Measurements from ENCODE around the gene TSPAN5.

The TSPAN5 gene

GRCh38 chr4:98516441-98517217, 141.8 kb downstream of the TSPAN5 start:
- no peak for DNase-seq (ENCODE audit: low spot score)

DNA sequence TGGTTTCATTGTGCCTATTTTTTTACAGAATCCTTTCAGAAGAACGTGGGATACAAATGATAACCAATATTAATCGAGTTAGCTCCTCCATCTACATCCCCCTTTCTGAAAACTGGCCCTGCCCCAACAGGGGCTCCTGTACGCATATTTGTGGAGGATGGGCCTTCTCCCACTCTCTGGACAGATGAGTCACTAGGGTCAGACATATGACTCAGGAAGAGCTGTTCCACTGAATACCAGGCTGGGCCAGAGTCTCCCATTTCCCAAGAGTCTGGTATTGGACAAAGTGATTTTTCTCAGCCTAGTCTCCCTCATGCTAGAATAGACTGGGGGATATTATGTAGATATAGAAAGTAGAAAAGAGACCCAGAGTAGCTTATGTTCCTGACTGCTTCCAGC, 142.4 kb downstream of the TSPAN5 start:
- peak; percentile 77 for DNase-seq (ENCODE audit: low spot score)

DNA sequence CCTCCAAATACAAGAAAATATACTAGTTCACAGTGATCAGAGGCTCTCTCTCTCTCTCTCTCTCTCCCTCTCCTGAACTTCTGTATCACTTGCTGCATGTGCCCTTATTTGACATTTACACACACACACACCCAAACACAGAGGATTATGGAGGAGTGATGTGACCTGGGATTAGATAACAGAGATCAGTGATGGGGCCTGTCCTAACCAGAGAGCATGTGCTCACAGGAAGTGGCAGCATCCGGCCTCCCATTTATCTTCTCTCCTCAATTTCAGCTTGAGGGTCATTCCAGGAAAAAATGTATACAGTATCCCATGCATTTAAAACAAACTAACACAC, 143.0 kb downstream of the TSPAN5 start:
- no peak for DNase-seq (ENCODE audit: low spot score)

DNA sequence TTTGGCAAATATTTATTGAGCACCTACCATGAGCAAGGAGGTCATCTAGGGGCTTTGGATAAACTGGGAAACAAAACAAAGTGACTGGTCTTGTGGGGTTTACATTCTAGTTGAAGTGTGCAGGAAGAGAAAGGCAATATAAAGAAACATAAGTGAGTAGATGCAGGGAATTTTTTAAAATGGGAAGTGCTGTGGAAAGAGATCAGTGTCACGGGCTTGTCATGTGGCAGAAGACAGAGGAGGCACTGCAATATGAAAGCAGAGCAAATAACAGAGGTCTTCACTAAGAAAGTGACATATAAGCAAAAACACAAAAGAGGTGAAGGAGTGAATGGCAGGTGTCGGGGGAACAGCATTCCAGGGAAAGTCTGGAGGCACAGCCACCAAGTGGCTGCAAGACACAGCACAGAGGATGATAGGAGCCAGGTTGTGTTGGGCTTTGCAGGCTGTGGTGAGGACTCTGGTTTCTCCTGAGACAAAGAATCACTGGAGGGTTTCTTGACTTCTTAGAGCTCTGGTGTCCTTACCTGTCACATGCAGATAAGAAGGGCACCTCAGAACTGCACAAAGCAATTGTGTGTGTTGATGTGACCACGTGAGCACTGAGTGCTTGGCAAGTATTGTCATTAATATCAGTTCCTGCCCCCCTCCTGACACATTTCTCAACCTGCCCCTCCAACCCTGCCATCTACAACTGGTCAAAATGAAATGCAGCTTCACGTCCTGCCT, 143.5 kb downstream of the TSPAN5 start:
- no peak for DNase-seq (ENCODE audit: low spot score)

- no peak for DNase-seq (ENCODE audit: low spot score)
These were observed 145.5 kb downstream of the TSPAN5 start for GRCh38 chr4:98512918-98513317.

- peak; percentile 66 for DNase-seq (ENCODE audit: low spot score)
These were observed 147.5 kb downstream of the TSPAN5 start for GRCh38 chr4:98510757-98511517.

DNA sequence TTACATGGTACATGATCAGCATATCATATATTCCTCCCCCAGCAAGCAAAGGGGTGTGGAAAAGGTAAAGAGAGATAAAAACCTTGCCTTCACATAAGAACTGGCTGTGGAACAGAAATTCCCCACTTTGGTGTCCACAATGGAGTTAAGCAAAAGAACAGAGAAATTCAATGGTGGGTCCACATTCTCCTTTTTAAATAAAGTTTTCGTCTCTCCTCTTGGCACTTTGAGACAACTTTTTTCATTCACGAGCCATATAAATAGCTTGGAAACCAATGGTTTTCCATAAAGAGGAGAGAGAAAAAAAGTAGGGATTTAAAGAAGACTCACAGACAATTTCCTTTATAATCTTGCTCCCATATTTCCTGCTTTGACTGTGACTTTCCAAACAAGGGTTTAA, 148.1 kb downstream of the TSPAN5 start:
- no peak for DNase-seq (ENCODE audit: low spot score)

GRCh38 chr4:98509721-98510120, 148.7 kb downstream of the TSPAN5 start:
- no peak for DNase-seq (ENCODE audit: low spot score)

DNA sequence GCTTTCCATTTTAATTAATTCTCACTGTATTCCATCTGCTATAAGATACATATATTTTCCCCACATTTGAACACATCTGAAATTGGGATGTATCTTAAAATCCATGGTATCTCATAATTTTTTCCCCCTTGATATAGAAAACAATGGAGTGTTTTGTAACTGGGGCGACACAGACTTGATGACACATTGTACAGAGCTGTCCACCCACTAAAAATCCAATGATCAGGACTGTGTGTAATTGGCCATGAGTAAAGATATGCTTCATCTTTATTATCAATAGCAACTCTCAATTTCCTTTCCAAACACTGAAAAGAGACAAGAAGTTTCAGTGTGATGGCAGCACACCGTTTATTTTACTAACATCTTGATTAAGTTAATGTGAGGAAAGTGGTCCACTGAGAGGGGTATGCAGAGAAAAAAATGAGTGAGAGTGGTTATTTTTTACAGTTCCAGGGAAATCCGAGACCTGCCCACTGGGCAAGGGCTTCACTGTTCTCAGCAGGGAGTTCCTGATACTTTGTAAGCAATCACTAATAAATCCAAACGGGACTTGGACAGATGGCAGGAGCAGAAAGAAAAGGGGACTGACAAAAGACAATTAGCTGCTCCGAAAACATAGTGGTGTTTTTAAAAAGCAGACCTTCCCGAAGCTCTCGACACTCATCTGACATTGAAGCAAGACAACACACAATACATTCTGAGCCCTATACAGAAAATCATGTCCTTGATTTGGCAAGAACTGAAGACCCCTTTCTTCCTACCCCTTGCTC, 149.4 kb downstream of the TSPAN5 start:
- DNase-seq (ENCODE audit: low spot score): peak; percentile 17

- no peak for DNase-seq (ENCODE audit: low spot score)
These were observed 150.2 kb downstream of the TSPAN5 start for GRCh38 chr4:98508248-98508647.

DNA sequence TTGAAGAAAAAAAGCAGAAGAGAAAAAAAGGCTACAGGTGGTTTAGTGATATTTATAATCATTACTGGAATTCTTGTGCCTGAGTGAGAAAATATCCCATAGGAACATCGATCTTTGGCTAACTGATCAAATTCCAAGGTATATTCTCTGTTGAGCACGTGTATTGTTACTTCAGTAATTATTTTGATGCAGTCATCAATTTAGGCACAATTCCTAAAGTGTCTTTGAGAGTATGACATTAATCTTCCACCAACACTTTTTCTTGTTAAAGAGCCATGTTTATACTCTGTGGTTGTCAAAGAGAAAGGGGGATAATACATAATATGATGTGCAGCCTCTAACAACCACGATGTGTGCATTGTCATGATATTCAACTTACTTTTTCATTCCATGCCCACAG, 151.1 kb downstream of the TSPAN5 start:
- no peak for DNase-seq (ENCODE audit: low spot score)

DNA sequence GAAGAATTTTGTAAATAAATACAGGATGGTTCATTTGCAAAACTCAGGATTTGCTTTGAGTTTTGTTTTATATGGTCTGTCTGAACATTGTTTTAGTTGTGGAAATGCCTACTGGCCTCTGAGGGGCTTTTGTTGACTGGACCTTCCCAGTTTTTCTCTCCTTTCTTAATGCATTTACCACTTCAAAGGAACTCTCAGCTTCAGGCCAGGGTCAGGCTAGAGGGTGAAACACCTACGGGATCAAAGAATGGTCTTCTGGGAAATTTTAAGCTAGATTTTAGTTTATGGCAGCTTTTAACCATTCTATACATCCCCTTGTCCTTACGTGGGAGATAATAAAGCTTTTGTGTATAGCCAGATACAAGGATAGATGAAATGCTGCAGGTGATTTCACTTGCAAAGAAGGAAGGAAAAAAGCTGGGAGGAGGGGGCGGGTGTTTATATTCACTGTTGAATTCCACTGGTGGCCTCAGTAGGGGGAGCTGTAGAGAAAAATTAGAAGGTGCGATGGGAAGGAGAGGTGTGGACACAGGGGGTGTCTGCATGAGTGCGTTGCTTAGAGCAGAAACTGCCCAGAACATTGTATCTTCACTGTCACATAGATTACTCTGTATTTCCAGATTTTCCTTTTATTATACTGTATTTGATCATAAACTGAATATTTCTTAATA, 151.8 kb downstream of the TSPAN5 start:
- DNase-seq (ENCODE audit: low spot score): no peak

DNA sequence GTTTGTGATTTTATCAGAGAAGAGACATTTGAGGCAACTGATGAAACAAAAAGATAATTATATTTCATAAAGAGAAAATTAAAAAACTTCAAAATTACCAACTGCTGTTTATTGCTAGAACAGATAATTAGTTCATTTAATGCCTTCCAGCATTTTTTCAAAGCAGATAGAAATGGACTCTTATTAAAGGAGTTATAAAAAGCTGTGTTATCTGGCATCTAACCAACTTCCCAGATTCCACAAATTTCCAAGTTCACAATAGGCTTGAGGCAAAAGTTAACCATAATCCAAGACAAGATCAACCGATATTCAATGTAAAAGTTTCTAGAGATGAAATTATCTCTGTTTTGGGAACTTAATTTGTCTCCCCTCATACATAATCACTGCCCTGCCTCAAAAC, 152.4 kb downstream of the TSPAN5 start:
- DNase-seq (ENCODE audit: low spot score): no peak

- DNase-seq (ENCODE audit: low spot score): no peak
These were observed 154.3 kb downstream of the TSPAN5 start for GRCh38 chr4:98504091-98504490.

- no peak for DNase-seq (ENCODE audit: low spot score)
These were observed 154.7 kb downstream of the TSPAN5 start for GRCh38 chr4:98503676-98504075.

DNA sequence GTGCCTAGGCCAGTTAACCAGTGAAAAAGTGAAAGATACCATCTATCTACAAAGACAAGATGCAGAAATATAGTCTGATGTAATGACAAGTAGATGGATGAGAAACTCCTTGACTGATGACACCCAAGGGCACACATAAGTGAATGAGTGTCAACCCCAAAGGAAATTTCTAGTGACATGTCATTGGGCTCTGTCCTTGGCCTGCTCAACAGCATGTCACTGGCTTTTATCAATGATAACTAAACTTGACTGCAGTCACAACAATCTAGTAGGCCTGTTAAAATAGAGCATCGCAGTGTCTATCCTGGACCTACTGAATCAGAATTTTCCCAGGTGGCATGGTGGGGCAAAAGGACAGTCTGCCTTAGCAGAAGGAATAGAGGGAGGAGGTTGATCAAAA, 155.8 kb downstream of the TSPAN5 start:
- DNase-seq (ENCODE audit: low spot score): no peak

DNA sequence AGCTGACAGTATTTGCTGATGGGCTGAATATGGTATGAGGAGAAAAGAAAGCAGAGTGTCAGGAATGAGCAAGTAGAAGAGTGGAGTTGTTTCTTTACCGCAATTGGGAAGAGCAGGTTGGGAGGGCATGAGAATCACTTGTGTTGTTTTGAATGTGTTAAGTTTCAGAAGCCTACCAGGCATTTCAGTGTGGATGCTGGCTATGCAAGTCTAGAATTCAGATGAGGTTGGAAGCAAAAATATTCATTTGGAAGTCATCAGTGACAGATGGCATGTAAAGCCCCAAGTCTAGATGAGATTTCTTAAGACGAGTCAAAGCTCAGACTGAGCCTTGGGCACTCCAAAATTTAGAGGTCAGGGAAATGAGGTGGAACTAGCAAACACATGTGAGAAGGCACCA, 156.4 kb downstream of the TSPAN5 start:
- no peak for DNase-seq (ENCODE audit: low spot score)

DNA sequence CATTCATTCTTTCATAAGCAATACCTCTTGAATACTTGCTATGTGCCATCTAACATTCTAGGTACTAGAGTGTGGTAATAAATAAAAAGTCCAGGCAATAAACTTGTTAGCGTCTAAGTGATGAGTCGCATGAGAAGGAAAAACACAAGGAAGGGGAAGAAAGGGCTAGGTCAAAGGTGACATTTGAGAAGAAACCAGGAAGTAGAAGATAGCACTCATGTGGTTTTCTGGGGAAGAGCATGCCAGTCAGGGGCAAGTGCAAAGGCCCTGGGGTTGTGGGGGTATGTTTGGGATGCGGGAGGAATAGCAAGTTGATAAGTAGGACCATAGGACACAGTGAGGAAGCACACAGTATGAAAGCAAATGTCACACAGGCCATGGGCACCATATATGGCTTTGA, 157.0 kb downstream of the TSPAN5 start:
- no peak for DNase-seq (ENCODE audit: low spot score)

DNA sequence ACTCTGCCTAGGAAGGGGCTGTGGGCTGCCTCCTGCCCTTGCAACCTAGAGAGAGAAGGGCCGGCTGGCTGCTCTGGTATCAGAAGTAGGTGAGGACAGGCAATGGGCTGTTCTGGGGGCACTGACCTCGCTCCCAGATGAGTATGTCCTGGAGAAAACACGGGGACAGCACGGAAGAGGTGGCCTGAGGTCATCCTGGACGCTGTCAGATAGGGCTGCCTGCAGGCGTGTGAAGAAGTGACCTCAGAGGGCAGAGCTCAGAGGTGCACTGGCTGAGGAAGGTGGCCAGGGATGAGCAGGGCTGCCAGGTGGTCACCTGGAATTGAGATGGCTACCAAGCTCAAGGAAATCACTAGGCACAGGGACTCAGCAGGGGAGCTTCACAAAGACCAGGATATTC, 159.6 kb downstream of the TSPAN5 start:
- no peak for DNase-seq (ENCODE audit: low spot score)

- DNase-seq (ENCODE audit: low spot score): no peak
These were observed 162.1 kb downstream of the TSPAN5 start for GRCh38 chr4:98496152-98496845.

DNA sequence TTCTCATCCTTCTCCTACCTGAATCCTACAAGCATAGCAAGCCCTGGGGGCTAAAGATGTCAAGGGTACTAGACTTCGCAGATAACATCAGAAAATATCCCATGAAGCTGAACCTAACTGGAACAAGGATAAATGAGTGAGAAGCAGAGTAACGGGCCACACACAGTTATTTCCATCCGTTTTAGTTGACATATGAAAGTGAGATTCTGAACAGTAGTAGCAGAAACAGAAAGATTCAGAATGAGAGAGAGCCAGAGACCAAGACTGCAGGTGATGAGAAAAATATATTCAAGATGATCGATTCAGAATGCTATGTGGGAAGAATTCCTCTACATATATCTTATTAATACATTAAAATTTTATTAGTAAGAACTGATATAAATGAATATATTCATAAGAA, 165.1 kb downstream of the TSPAN5 start:
- DNase-seq (ENCODE audit: low spot score): no peak

All from AG08395 (cell line).